IMR-90 (cell line): ENCODE results near the gene GKN2. TPM values are rescaled to one million over a fixed set of nuclear protein-coding genes. Genes with fewer than 3 reads are reported as not detected.

Source experiments
- ATAC-seq: fragments of 200-7000 bp; cut with Tn5 transposase; 2 replicates; pipeline ENCODE4 v1.9.1; 2020; ENCODE audit warnings: low read depth, mild to moderate bottlenecking, moderate library complexity
- BruUV-seq: library from RNA; stranded (reverse); fragments of 400-500 nt; replicated peaks from 2 replicates; lab custom pipeline; 2021; lab: Mats Ljungman, UMichigan
- CTCF ChIA-PET: fragments of 300-600 bp; formaldehyde crosslinking; extraction: SDS; loops from one replicate; lab custom pipeline; 2021; ENCODE audit warnings: antibody characterized with exemption; lab: Yijun Ruan, JAX
- POLR2A ChIA-PET: fragments of 300-600 bp; sonication (Branson Sonifier 250); formaldehyde crosslinking; loops from one replicate; lab custom pipeline; 2022; ENCODE audit warnings: antibody characterized with exemption; ENCODE audit not compliant: unreplicated experiment; lab: Charles Lee
- DNase-seq: peaks from one replicate; pipeline ENCODE4 v3.0.0; 2013
- H2AFZ ChIP-seq: replicated peaks from 2 replicates; pipeline ENCODE3; 2013; ENCODE audit warnings: low read length, mild to moderate bottlenecking; ENCODE audit not compliant: poor library complexity
- H2AK5ac ChIP-seq: 2 replicates; pipeline ENCODE4 v1.6.1; 2013; ENCODE audit warnings: low read depth, low read length, inconsistent platforms
- H2AK9ac ChIP-seq: replicated peaks from 2 replicates; pipeline ENCODE3; 2013; ENCODE audit warnings: mild to moderate bottlenecking, low read depth, low read length, moderate library complexity; ENCODE audit not compliant: poor library complexity
- H2BK120ac ChIP-seq: 2 replicates; pipeline ENCODE4 v1.6.1; 2013; ENCODE audit warnings: low read depth, low read length, inconsistent platforms
- H2BK15ac ChIP-seq: 3 replicates; pipeline ENCODE4 v1.6.1; 2013; ENCODE audit warnings: low read depth, low read length, inconsistent platforms
- H2BK20ac ChIP-seq: 2 replicates; pipeline ENCODE4 v1.6.1; 2013; ENCODE audit warnings: low read depth, mild to moderate bottlenecking, inconsistent platforms, low read length, moderate library complexity
- H2BK5ac ChIP-seq: 2 replicates; pipeline ENCODE4 v1.6.1; 2013; ENCODE audit warnings: mild to moderate bottlenecking, low read depth, low read length, inconsistent platforms; ENCODE audit not compliant: poor library complexity, severe bottlenecking
- H3K14ac ChIP-seq: replicated peaks from 2 replicates; pipeline ENCODE4 v1.6.1; 2013; ENCODE audit warnings: low read depth, low read length, inconsistent platforms
- H3K18ac ChIP-seq: 2 replicates; pipeline ENCODE4 v1.6.1; 2013; ENCODE audit warnings: low read depth, low read length, control low read depth
- H3K23ac ChIP-seq: 2 replicates; pipeline ENCODE4 v1.6.1; 2013; ENCODE audit warnings: low read depth, low read length, inconsistent platforms
- H3K27ac ChIP-seq: 2 replicates; pipeline ENCODE4 v1.5.1; 2013; ENCODE audit warnings: mild to moderate bottlenecking, control low read depth, low read length; ENCODE audit not compliant: insufficient read depth
- H3K27me3 ChIP-seq: 2 replicates; pipeline ENCODE4 v1.6.1; 2013; ENCODE audit warnings: low read length; ENCODE audit not compliant: control insufficient read depth, insufficient read depth
- H3K36me3 ChIP-seq: 2 replicates; pipeline ENCODE4 v1.6.1; 2013; ENCODE audit warnings: low read length, mixed read lengths; ENCODE audit not compliant: control insufficient read depth, insufficient read depth
- H3K4ac ChIP-seq: 2 replicates; pipeline ENCODE4 v1.6.1; 2013; ENCODE audit warnings: low read depth, low read length, inconsistent platforms
- H3K4me1 ChIP-seq: 2 replicates; pipeline ENCODE4 v1.6.1; 2013; ENCODE audit warnings: low read length, mixed read lengths; ENCODE audit not compliant: control insufficient read depth, insufficient read depth
- H3K4me2 ChIP-seq: 2 replicates; pipeline ENCODE4 v1.6.1; 2013; ENCODE audit warnings: low read depth, mild to moderate bottlenecking, control low read depth, low read length, moderate library complexity
- H3K4me3 ChIP-seq: 2 replicates; pipeline ENCODE4 v1.5.1; 2013; ENCODE audit warnings: low read depth, mild to moderate bottlenecking, control low read depth, low read length, moderate library complexity; ENCODE audit not compliant: insufficient read depth
- H3K56ac ChIP-seq: 2 replicates; pipeline ENCODE4 v1.6.1; 2013; ENCODE audit warnings: low read length, inconsistent platforms; ENCODE audit not compliant: insufficient read depth; ENCODE audit errors: extremely low read depth
- H3K79me1 ChIP-seq, 2 experiments: 2 replicates each; pipeline ENCODE4 v1.6.1; 2013; ENCODE audit warnings: low read length in 2 of 2, inconsistent platforms in 1 of 2, low read depth in 1 of 2
- H3K9ac ChIP-seq: 2 replicates; pipeline ENCODE4 v1.6.1; 2013; ENCODE audit warnings: low read depth, low read length, control low read depth
- H3K9me1 ChIP-seq: 2 replicates; pipeline ENCODE4 v1.6.1; 2013; ENCODE audit warnings: low read length, inconsistent platforms; ENCODE audit not compliant: insufficient read depth
- H3K9me3 ChIP-seq: 2 replicates; pipeline ENCODE4 v1.6.1; 2013; ENCODE audit warnings: low read length; ENCODE audit not compliant: control insufficient read depth, insufficient read depth
- H4K20me1 ChIP-seq: 2 replicates; pipeline ENCODE4 v1.6.1; 2013; ENCODE audit warnings: low read length, inconsistent platforms; ENCODE audit not compliant: insufficient read depth
- H4K5ac ChIP-seq: 2 replicates; pipeline ENCODE4 v1.6.1; 2013; ENCODE audit warnings: mild to moderate bottlenecking, low read depth, low read length, control low read depth
- H4K8ac ChIP-seq, 2 experiments: 2 replicates each; pipeline ENCODE4 v1.6.1; 2013; ENCODE audit warnings: low read depth in 2 of 2, low read length in 2 of 2, control low read depth in 1 of 2, inconsistent platforms in 1 of 2
- H4K91ac ChIP-seq: 2 replicates; pipeline ENCODE4 v1.6.1; 2013; ENCODE audit warnings: low read depth, low read length, inconsistent platforms; ENCODE audit not compliant: insufficient read depth
- CHD1 ChIP-seq: IDR thresholded peaks from 2 replicates; pipeline ENCODE4 v1.6.1; 2012; ENCODE audit warnings: low read depth, low read length, improper control_type of control experiment
- FOS ChIP-seq: fragments of 150-350 bp; IDR thresholded peaks from 2 replicates; pipeline ENCODE4 v1.6.1; 2016; ENCODE audit warnings: low read depth, low read length
- MXI1 ChIP-seq: IDR thresholded peaks from 2 replicates; pipeline ENCODE4 v1.6.1; 2012; ENCODE audit warnings: low read depth, mild to moderate bottlenecking, low read length, moderate library complexity, borderline replicate concordance
- NFE2L2 ChIP-seq: fragments of 150-350 bp; IDR thresholded peaks from 2 replicates; pipeline ENCODE4 v1.6.1; 2016; ENCODE audit warnings: low read depth, mild to moderate bottlenecking, low read length
- POLR2A ChIP-seq: IDR thresholded peaks from 2 replicates; pipeline ENCODE4 v1.6.1; 2012; ENCODE audit warnings: mild to moderate bottlenecking, low read depth, low read length
- RAD21 ChIP-seq: IDR thresholded peaks from 2 replicates; pipeline ENCODE4 v1.6.1; 2012; ENCODE audit warnings: low read length, improper control_type of control experiment
- RCOR1 ChIP-seq: IDR thresholded peaks from 2 replicates; pipeline ENCODE4 v1.6.1; 2012; ENCODE audit warnings: mild to moderate bottlenecking, low read length, improper control_type of control experiment; ENCODE audit not compliant: insufficient replicate concordance
- RFX5 ChIP-seq: IDR thresholded peaks from 2 replicates; pipeline ENCODE4 v1.8.0; 2012; ENCODE audit warnings: low read depth, mild to moderate bottlenecking, low read length, moderate library complexity
- WGBS, 2 experiments: methylation state at CpG; one replicate each; pipeline versions ENCODE4 v1.1.5 to v1.1.7; 2013; ENCODE audit warnings: missing lambda C conversion rate in 2 of 2; ENCODE audit not compliant: insufficient read length in 1 of 2; ENCODE audit errors: extremely low coverage in 2 of 2; 5-methylcytosine and 5-hydroxymethylcytosine counted together
- dilution Hi-C: fragments of 300-500 bp; cut with HindIII; formaldehyde crosslinking; loops from one replicate; pipeline ENCODE4 v1.14.3; 2018; ENCODE audit warnings: low sequenced_read_pairs; ENCODE audit not compliant: unreplicated experiment
- in situ Hi-C: fragments of 300-500 bp; cut with MboI; formaldehyde crosslinking; loops from 3 replicates; pipeline ENCODE4 v1.14.3; 2019; ENCODE audit warnings: low sequenced_read_pairs, inconsistent platforms, mixed read lengths
- intact Hi-C: fragments of 100-400 bp; cut with micrococcal nuclease; formaldehyde crosslinking; loops from 2 replicates; pipeline ENCODE4 v1.10.0; 2022
- polyA plus RNA-seq, 3 experiments: library from polyadenylated mRNA; depleted of rRNA; stranded (reverse); fragments of >200 nt; gene quantifications; 2 replicates each; pipeline ENCODE4 v1.2.3, GENCODE V29; 2012; ENCODE audit warnings: low replicate concordance in 1 of 3
- total RNA-seq: library from RNA; depleted of rRNA; stranded (reverse); fragments of >200 nt; gene quantifications from 2 replicates; pipeline ENCODE4 v1.2.3, GENCODE V29; 2012

The GKN2 gene
- total and polyA plus RNA-seq, 2 of the 4 experiments (the other 2 are of a cell fraction): not detected

DNA sequence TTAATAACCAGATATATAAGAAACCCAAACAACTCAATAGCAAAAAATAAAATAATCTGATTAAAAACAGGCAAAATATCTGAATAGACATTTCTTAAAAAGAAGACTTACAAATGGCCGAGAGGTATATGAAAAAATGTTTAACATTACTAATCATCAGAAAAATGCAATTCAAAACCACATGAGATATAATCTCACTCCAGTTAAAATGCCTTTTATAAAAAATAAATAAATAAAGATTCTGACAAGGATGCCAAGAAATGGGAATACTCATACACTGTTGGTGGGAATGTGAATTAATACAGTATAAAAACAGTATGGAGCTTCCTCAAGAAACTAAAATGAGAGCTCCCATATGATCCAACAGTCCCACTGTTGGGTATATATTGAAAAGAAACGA is 47.6 kb downstream of the GKN2 start:
- DNase-seq: peak; percentile 67
- H2AK5ac ChIP-seq: no peak overlapping the region

More for the DNA sequence above, 47.6 kb downstream of the GKN2 start:
- H3K18ac ChIP-seq: no peak overlapping the region
- no peak overlapping the region for H3K4ac ChIP-seq
- H3K79me1 ChIP-seq: no peaks in the 10 kb centered on the region
- no peak overlapping the region for H4K5ac ChIP-seq
- no peak overlapping the region for H3K23ac ChIP-seq
- H3K9me3 ChIP-seq: peaks cover 8% of the 10 kb centered on the region
- no CpG with 5 or more reads among the region's 2 CpGs for WGBS, 2 experiments
- no peak overlapping the region for H4K91ac ChIP-seq
- no peak overlapping the region for H3K56ac ChIP-seq
- no peak overlapping the region for H3K4me3 ChIP-seq
- H3K14ac ChIP-seq: no peak overlapping the region
- no peak for TF ChIP-seq FOS
- no peak for TF ChIP-seq RFX5
- TF ChIP-seq RCOR1: no peak
- TF ChIP-seq RAD21: no peak
- TF ChIP-seq CHD1: no peak
- TF ChIP-seq NFE2L2: no peak
- no peak for TF ChIP-seq POLR2A
- TF ChIP-seq MXI1: no peak
- BruUV-seq: no TSS peak
- H3K27me3 ChIP-seq: no peaks in the 10 kb centered on the region
- intact Hi-C loops (loop anchor here (5.0 kb wide), 1 partner anchor 48 kb away; no protein-coding TSS in a partner anchor), dilution Hi-C loops (no loop called here), in situ Hi-C loops (no loop called here)
- H3K36me3 ChIP-seq: no peaks in the 10 kb centered on the region
- no peak overlapping the region for H2BK5ac ChIP-seq
- H4K8ac ChIP-seq: no peak overlapping the region
- CTCF ChIA-PET: no interaction called here
- H3K4me2 ChIP-seq: no peak overlapping the region
- H2BK20ac ChIP-seq: no peak overlapping the region
- no peaks in the 10 kb centered on the region for H4K20me1 ChIP-seq
- H3K9me1 ChIP-seq: peaks cover 6% of the 10 kb centered on the region; the same call in 1 of the 2 replicates
- H3K4me1 ChIP-seq: peaks cover 10% of the 10 kb centered on the region
- H2AFZ ChIP-seq: no peak overlapping the region
- ATAC-seq: no peak; the same call in 1 of the 2 replicates
- H2BK15ac ChIP-seq: no peak overlapping the region
- no peak overlapping the region for H3K27ac ChIP-seq
- no peak overlapping the region for H3K9ac ChIP-seq
- no peak overlapping the region for H2BK120ac ChIP-seq
- POLR2A ChIA-PET: no interaction called here
- H2AK9ac ChIP-seq: no peak overlapping the region
